GM18511 (cell line): ENCODE data around the gene HAGH.
A peak's percentile ranks its signal among the peaks of the same experiment; 100 is the strongest.

ENCODE experiments used
- ATAC-seq: cut with Tn5 transposase; IDR thresholded peaks from one replicate; pipeline ENCODE4 v1.9.1; 2021; ENCODE audit warnings: mild to moderate bottlenecking, moderate library complexity; ENCODE audit not compliant: unreplicated experiment

Gene HAGH

DNA sequence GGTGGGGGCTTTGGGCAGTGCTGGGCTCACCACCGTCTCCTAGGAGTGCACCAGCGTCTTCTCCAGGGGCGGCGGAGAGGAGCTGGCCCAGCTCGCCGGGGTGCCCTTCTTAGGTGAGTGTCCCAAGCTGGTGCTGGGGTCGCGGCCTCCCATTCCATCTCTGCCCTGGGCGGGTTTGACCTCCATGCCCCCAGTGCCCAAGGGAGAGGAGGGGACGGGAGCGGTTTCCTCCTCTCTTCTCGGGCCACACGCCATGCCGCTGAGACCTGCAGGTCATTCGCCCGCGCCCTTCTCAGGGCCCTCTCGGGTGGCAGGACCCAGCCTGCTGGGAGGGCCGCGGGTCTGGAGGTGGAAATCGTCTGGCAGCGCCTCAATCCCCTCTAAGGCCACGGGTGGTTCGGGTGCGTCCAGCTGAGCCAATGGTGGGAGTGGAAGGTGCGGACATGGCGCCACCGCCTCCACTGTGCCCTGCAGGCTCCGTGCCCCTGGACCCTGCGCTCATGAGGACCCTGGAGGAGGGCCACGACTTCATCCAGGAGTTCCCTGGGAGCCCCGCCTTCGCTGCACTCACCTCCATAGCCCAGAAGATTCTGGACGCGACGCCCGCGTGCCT is 38.4 kb downstream of the HAGH start:
- ATAC-seq = no peak

GRCh38 chr16:1787322-1788094 is 39.1 kb downstream of the HAGH start:
- ATAC-seq = no peak

GRCh38 chr16:1787056-1787321 is 39.6 kb downstream of the HAGH start:
- ATAC-seq = no peak

DNA sequence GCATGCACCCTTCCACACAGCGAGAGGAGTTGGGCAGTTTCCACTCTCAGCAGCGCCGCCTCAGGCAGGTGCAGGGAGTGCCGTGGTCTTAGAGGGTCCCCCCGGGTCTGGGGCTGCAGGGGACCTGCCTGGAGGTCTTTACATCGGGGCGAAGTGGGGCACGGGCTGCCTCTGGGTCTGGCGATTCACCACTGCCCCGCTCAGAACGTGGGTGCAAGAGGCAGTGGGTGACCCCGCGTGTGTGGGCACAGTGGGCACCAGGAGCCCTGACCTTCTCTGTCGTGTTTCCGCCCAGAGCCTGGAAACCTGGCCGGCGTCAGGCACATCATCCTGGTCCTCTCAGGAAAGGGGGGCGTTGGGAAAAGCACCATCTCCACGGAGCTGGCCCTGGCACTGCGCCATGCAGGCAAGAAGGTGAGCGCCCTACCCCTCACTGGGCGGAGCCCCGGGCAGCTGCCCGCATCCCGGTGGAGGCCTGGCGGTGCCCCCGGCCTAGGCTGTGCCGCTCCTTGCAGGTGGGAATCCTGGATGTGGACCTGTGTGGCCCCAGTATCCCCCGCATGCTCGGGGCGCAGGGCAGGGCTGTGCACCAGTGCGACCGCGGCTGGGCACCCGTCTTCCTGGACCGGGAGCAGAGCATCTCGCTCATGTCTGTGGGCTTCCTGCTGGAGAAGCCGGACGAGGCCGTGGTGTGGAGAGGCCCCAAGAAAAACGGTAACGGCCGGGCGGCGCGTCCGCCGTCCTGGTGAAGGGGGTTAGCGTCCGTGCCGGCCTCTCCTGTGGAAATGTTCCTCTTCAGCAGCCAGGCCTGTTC is 40.2 kb downstream of the HAGH start:
- ATAC-seq = no peak

GRCh38 chr16:1785846-1786170 is 40.8 kb downstream of the HAGH start:
- ATAC-seq = no peak

GRCh38 chr16:1784977-1785845 is 41.4 kb downstream of the HAGH start:
- no peak for ATAC-seq

- peak; percentile 90 for ATAC-seq
Measured at GRCh38 chr16:1782408-1783264, 44.0 kb downstream of the HAGH start, which contains the start of the genes NUBP2 and SPSB3. TSS of gene NUBP2 (plus strand) at chr16:1782960. CDS start at chr16:1783021, 61 bp downstream. TSS of gene SPSB3 (minus strand) at chr16:1782571. CDS start at chr16:1781483, 1,088 bp downstream.

GRCh38 chr16:1781758-1782407 is 44.7 kb downstream of the HAGH start:
- peak; percentile 13 for ATAC-seq

DNA sequence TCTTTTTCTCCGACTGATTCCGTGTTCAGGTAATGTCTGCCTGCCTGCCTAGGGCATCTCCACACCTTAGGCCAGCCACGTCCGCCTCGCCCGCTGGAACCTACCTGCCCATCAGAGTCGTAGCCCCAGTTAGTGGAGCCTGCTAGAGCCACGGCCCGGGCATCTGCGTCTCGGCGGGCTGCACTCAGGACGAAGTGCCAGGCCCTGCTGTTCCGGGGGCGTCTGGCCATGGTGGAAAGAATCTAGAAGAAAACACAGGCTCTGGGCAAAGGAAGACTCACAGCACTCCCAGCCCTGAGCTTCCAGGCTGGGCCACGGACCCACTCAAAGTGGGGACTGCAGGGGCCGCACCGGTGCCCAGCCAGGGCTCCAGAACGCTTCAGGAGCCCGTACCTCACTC is 45.4 kb downstream of the HAGH start:
- no peak for ATAC-seq

- ATAC-seq = no peak
Measured at GRCh38 chr16:1780677-1781072, 46.0 kb downstream of the HAGH start.

- ATAC-seq = no peak
Measured at GRCh38 chr16:1779741-1780676, 46.6 kb downstream of the HAGH start.

DNA sequence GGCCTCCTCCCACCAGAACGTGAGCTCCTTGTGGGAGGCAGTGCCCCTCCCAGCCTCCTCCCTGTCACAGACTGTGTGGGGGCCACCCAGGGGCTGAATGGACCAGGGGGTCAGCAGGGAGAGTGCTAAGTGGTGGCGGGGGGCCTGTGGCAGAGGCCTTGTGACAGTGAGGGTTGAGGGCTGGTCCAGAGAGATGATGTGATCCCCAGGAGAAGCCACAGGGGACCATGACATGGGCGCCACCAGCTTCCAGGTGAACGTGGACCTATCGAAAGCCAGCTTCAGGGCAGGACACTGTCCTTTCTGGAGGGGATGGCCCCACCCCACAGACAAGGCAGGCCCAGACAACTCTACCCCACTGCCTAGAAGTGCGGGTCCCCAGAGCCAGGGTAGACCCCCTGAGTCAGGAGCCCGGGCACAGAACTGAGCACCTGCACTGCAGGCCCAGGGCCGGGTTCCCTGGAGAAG is 47.4 kb downstream of the HAGH start:
- no peak for ATAC-seq

DNA sequence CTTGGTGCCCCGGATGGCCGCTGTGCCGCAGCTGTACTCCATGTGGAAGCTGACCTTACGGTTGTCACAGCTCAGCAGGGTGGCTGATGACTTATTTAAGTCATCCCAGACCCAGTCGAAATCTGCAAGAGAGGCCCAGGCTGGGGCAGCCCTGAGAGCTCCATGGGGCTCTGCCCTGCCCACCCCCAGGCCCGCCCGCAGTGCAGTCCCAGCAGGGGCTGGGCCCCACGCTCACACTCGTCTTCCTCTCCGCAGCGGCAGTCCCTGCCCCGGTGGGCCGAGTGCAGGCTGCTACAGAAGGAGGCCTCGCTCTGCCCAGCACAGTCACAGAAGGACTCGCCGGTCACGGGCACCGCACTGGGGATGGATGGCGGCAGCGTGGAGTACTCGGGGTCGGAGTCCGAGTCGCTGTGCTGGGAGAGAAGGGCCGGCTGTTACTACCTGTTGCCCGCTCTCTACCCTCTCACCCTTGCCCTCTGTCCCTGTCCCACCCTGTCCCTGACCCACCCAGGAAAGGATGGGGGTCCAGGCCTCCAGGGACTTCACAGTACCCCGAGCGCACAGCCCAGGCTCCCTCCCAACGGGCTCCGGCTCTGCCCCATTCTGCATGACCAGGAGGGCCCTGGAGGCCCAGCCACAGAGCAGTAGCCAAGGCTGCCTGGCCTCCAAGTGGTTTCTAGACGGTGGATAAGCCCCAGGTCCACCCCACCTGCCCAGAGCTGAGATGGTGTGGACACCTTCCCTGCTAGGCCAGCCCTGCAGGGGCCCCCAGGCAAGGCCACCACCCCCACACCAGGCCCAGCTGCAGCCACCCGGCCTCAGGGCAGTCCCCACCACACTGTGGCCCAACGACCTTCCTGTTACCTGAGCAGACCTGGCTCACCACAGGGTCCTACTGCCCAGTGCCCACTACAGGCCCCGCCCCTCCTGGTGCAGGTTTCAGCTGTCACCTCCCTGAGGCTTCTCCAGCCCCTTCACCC is 48.1 kb downstream of the HAGH start:
- ATAC-seq = no peak

- ATAC-seq = no peak
Measured at GRCh38 chr16:1777375-1778199, 49.0 kb downstream of the HAGH start.

DNA sequence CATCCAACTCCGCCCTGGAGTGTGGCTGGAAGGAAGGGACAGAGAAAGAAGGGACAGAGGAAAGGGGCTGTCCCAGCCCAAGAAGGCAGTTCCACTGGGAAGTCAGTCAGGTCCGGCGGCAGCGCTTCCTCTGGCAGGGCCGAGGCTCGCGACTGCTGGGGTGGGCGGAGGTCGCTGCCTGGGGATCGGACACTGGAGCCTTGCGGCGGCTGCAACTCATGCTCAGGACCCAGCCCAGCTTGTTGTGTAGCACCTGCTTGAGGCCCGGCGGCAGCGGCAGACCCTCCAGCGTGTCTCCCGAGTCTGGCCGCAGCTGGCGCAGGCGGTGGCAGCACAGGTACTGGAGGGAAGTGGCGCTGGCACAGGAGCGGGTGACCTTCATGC is 49.6 kb downstream of the HAGH start:
- no peak for ATAC-seq

DNA sequence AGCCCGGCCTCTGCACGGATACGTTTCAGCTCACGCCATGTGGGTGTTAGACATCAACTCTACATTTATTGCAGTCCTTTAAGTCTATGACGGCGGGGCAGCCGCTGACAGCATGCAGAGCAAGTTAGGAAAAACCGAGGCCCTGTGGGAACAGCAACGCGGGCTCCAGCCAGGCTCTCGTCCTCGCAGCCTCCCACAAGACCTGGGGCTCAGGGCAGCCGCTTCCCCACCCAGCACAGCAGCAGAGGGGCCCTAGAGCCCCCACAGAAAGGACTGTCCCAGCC is 50.0 kb downstream of the HAGH start:
- no peak for ATAC-seq
